ENCODE measurements around the gene ZNF497. TPM values are rescaled to one million over a fixed set of nuclear protein-coding genes. Genes with fewer than 3 reads are reported as not detected.

Gene ZNF497
- total and polyA plus RNA-seq, 2 of the 13 experiments (the other 11 are each of a cell fraction or from before 2014, with no cell fraction given), result 1.5 to 1.9 TPM

DNA sequence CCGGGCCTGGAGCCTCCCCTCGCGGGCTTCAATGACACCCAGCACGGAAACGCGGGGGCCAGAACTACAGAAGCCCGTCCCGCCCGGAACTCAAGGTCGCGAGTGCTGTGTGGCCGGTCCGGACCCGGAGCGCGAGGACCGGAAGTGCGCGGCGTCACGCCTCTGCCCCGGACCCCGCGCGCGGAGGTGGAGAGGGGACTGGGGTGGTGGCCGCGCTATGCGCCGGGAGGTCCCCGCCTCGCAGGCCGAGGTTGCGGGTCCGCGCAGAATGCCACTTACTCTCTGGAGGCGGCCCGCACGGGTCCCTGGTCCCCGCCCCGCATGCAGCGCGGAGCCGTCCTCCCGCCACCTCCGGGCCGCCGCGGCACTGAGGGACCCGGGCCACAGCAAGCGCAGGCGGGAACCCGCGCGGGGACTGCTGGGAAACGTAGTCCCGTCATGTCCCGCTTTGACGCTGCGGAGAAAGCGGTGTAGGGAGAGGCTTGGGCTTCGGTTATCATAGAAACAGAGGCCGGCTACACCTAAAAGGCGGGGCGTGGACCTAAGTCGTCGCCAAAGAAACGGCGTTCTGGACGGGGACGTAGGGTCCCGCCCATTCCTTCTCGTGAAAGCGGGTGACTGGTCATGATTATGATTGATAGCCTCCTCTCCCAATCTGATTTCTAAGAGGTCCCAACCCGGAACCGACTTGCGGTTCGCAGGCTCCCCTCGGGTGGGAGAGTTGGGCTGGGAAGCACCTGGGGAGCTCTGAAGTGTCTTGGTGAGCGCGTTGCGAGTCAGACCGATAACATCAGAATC, 18.3 kb upstream of the ZNF497 start, which contains the start of gene ZNF837 (continued):
- TF ChIP-seq, protein P1, sequence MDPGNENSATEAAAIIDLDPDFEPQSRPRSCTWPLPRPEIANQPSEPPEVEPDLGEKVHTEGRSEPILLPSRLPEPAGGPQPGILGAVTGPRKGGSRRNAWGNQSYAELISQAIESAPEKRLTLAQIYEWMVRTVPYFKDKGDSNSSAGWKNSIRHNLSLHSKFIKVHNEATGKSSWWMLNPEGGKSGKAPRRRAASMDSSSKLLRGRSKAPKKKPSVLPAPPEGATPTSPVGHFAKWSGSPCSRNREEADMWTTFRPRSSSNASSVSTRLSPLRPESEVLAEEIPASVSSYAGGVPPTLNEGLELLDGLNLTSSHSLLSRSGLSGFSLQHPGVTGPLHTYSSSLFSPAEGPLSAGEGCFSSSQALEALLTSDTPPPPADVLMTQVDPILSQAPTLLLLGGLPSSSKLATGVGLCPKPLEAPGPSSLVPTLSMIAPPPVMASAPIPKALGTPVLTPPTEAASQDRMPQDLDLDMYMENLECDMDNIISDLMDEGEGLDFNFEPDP (CRISPR knock-in tag; conservative IDR thresholded peaks at IDR 0.05), result 0 out of 2 replicates have a peak, but pooled peaks have one; percentile 82
- TF ChIP-seq, protein P2, sequence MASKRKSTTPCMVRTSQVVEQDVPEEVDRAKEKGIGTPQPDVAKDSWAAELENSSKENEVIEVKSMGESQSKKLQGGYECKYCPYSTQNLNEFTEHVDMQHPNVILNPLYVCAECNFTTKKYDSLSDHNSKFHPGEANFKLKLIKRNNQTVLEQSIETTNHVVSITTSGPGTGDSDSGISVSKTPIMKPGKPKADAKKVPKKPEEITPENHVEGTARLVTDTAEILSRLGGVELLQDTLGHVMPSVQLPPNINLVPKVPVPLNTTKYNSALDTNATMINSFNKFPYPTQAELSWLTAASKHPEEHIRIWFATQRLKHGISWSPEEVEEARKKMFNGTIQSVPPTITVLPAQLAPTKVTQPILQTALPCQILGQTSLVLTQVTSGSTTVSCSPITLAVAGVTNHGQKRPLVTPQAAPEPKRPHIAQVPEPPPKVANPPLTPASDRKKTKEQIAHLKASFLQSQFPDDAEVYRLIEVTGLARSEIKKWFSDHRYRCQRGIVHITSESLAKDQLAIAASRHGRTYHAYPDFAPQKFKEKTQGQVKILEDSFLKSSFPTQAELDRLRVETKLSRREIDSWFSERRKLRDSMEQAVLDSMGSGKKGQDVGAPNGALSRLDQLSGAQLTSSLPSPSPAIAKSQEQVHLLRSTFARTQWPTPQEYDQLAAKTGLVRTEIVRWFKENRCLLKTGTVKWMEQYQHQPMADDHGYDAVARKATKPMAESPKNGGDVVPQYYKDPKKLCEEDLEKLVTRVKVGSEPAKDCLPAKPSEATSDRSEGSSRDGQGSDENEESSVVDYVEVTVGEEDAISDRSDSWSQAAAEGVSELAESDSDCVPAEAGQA (IDR thresholded peaks at IDR 0.05; ENCODE audit: low read depth), result peak; percentile 92
- TF ChIP-seq, protein P2 (CRISPR knock-in tag; IDR thresholded peaks at IDR 0.05; ENCODE audit: borderline replicate concordance), result 0 out of 2 replicates have a peak, but pooled peaks have one; percentile 28
- TF ChIP-seq, protein P3, sequence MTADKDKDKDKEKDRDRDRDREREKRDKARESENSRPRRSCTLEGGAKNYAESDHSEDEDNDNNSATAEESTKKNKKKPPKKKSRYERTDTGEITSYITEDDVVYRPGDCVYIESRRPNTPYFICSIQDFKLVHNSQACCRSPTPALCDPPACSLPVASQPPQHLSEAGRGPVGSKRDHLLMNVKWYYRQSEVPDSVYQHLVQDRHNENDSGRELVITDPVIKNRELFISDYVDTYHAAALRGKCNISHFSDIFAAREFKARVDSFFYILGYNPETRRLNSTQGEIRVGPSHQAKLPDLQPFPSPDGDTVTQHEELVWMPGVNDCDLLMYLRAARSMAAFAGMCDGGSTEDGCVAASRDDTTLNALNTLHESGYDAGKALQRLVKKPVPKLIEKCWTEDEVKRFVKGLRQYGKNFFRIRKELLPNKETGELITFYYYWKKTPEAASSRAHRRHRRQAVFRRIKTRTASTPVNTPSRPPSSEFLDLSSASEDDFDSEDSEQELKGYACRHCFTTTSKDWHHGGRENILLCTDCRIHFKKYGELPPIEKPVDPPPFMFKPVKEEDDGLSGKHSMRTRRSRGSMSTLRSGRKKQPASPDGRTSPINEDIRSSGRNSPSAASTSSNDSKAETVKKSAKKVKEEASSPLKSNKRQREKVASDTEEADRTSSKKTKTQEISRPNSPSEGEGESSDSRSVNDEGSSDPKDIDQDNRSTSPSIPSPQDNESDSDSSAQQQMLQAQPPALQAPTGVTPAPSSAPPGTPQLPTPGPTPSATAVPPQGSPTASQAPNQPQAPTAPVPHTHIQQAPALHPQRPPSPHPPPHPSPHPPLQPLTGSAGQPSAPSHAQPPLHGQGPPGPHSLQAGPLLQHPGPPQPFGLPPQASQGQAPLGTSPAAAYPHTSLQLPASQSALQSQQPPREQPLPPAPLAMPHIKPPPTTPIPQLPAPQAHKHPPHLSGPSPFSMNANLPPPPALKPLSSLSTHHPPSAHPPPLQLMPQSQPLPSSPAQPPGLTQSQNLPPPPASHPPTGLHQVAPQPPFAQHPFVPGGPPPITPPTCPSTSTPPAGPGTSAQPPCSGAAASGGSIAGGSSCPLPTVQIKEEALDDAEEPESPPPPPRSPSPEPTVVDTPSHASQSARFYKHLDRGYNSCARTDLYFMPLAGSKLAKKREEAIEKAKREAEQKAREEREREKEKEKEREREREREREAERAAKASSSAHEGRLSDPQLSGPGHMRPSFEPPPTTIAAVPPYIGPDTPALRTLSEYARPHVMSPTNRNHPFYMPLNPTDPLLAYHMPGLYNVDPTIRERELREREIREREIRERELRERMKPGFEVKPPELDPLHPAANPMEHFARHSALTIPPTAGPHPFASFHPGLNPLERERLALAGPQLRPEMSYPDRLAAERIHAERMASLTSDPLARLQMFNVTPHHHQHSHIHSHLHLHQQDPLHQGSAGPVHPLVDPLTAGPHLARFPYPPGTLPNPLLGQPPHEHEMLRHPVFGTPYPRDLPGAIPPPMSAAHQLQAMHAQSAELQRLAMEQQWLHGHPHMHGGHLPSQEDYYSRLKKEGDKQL (CRISPR knock-in tag; IDR thresholded peaks at IDR 0.05; ENCODE audit: low read depth), result no peak; the same call in 1 of the 2 replicates
- TF ChIP-seq NFIB (CRISPR knock-in tag; IDR thresholded peaks at IDR 0.05; ENCODE audit: borderline replicate concordance) (no peak), POLR2AphosphoS2 (IDR thresholded peaks at IDR 0.05; ENCODE audit: low read depth, low read length) (no peak), ZNF234 (CRISPR knock-in tag; conservative IDR thresholded peaks at IDR 0.05) (no peak), KLF13 (CRISPR knock-in tag; IDR thresholded peaks at IDR 0.05) (no peak), SUZ12 (IDR thresholded peaks at IDR 0.05; ENCODE audit: low read depth, low read length) (peak; percentile 47), KLF6 (CRISPR knock-in tag; IDR thresholded peaks at IDR 0.05) (peak; percentile 89; the same call in 1 of the 2 replicates), SNRNP70 (IDR thresholded peaks at IDR 0.05; ENCODE audit: low read depth, low read length) (no peak), SOX6 (IDR thresholded peaks at IDR 0.05) (no peak), SOX6 (CRISPR knock-in tag; IDR thresholded peaks at IDR 0.05) (peak; percentile 65), ZKSCAN5 (CRISPR knock-in tag; IDR thresholded peaks at IDR 0.05) (no peak)
- TF ChIP-seq, protein P4, sequence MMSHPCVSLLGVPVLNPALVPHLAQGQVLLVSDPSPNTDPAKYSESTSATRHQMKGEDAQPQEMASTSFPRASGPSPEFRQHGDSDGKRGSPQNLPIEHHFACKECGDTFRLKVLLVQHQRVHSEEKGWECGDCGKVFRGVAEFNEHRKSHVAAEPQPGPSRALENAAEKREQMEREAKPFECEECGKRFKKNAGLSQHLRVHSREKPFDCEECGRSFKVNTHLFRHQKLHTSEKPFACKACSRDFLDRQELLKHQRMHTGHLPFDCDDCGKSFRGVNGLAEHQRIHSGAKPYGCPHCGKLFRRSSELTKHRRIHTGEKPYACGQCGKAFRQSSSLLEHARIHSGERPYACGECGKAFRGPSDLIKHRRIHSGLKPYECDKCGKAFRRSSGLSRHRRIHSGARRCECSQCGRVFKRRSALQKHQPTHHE (CRISPR knock-in tag; IDR thresholded peaks at IDR 0.05; ENCODE audit: borderline replicate concordance), result peak; percentile 97
